ENCODE data around the gene TTF2.
A peak's percentile ranks its signal among the peaks of the same experiment; 100 is the strongest.

Gene TTF2

GRCh38 chr1:117120774-117121588 lies 60.9 kb downstream of the TTF2 start:
- no peak for DNase-seq (ENCODE audit: low read depth, low spot score)
- H3K4me1 ChIP-seq (ENCODE audit: insufficient read depth, insufficient read length): peaks cover 5% of the 10 kb centered on the region
- H3K9me3 ChIP-seq (ENCODE audit: insufficient read depth, low read length): no peaks in the 10 kb centered on the region
- peak overlapping the region; percentile 78 for H3K9ac ChIP-seq (ENCODE audit: insufficient read length, low read depth)
- H3K27me3 ChIP-seq (ENCODE audit: insufficient read depth, insufficient read length): peaks cover 7% of the 10 kb centered on the region
- peaks cover 28% of the 10 kb centered on the region for H3K36me3 ChIP-seq (ENCODE audit: insufficient read depth, insufficient read length, low read length)
- no peak for TF ChIP-seq ZNF274 (IDR thresholded peaks at IDR 0.05; ENCODE audit: low read depth, low read length)
- no peak for TF ChIP-seq SUZ12 (IDR thresholded peaks at IDR 0.05; ENCODE audit: extremely low read depth, insufficient read depth, insufficient read length)
- TF ChIP-seq YY1 (IDR thresholded peaks at IDR 0.05; ENCODE audit: insufficient read depth, insufficient read length): no peak
- peak overlapping the region; percentile 82 for H3K4me3 ChIP-seq (ENCODE audit: insufficient read length, low read depth)

GRCh38 chr1:117121589-117122329 lies 61.6 kb downstream of the TTF2 start, which contains the start of gene TRIM45:
Gene TRIM45, minus strand, starts transcription at chr1:117121749. Its CDS starts 548 bp downstream, at chr1:117121201.
- Histone ChIP-seq H3K9me3 (ENCODE audit: insufficient read depth, low read length) (no peaks in the 10 kb centered on the region), H3K36me3 (ENCODE audit: insufficient read depth, insufficient read length, low read length) (peaks cover 21% of the 10 kb centered on the region), H3K4me3 (ENCODE audit: insufficient read length, low read depth) (peak within 1 kb of the TSS; percentile 82), H3K4me1 (ENCODE audit: insufficient read depth, insufficient read length) (peaks cover 5% of the 10 kb centered on the region), H3K9ac (ENCODE audit: insufficient read length, low read depth) (peak within 1 kb of the TSS; percentile 95), H3K27me3 (ENCODE audit: insufficient read depth, insufficient read length) (peaks cover 7% of the 10 kb centered on the region)
- TF ChIP-seq SUZ12 (IDR thresholded peaks at IDR 0.05; ENCODE audit: extremely low read depth, insufficient read depth, insufficient read length): no peak
- TF ChIP-seq YY1 (IDR thresholded peaks at IDR 0.05; ENCODE audit: insufficient read depth, insufficient read length): no peak
- TF ChIP-seq ZNF274 (IDR thresholded peaks at IDR 0.05; ENCODE audit: low read depth, low read length): no peak
- DNase-seq (ENCODE audit: low read depth, low spot score): peak; percentile 92

- no peak for TF ChIP-seq YY1 (IDR thresholded peaks at IDR 0.05; ENCODE audit: insufficient read depth, insufficient read length)
- no peak for TF ChIP-seq ZNF274 (IDR thresholded peaks at IDR 0.05; ENCODE audit: low read depth, low read length)
- TF ChIP-seq SUZ12 (IDR thresholded peaks at IDR 0.05; ENCODE audit: extremely low read depth, insufficient read depth, insufficient read length): no peak
- H3K4me1 ChIP-seq (ENCODE audit: insufficient read depth, insufficient read length): peaks cover 5% of the 10 kb centered on the region
- DNase-seq (ENCODE audit: low read depth, low spot score): no peak
- H3K4me3 ChIP-seq (ENCODE audit: insufficient read length, low read depth): peak overlapping the region; percentile 82
- peak overlapping the region; percentile 95 for H3K9ac ChIP-seq (ENCODE audit: insufficient read length, low read depth)
- H3K9me3 ChIP-seq (ENCODE audit: insufficient read depth, low read length): no peaks in the 10 kb centered on the region
- peaks cover 14% of the 10 kb centered on the region for H3K36me3 ChIP-seq (ENCODE audit: insufficient read depth, insufficient read length, low read length)
- peaks cover 7% of the 10 kb centered on the region for H3K27me3 ChIP-seq (ENCODE audit: insufficient read depth, insufficient read length)
Measured at GRCh38 chr1:117122330-117123025, 62.4 kb downstream of the TTF2 start.

- H3K9me3 ChIP-seq (ENCODE audit: insufficient read depth, low read length): no peaks in the 10 kb centered on the region
- H3K9ac ChIP-seq (ENCODE audit: insufficient read length, low read depth): no peak overlapping the region
- DNase-seq (ENCODE audit: low read depth, low spot score): no peak
- no peak overlapping the region for H3K4me3 ChIP-seq (ENCODE audit: insufficient read length, low read depth)
- H3K4me1 ChIP-seq (ENCODE audit: insufficient read depth, insufficient read length): peaks cover 5% of the 10 kb centered on the region
- TF ChIP-seq ZNF274 (IDR thresholded peaks at IDR 0.05; ENCODE audit: low read depth, low read length): no peak
- no peak for TF ChIP-seq YY1 (IDR thresholded peaks at IDR 0.05; ENCODE audit: insufficient read depth, insufficient read length)
- TF ChIP-seq SUZ12 (IDR thresholded peaks at IDR 0.05; ENCODE audit: extremely low read depth, insufficient read depth, insufficient read length): no peak
- peaks cover 7% of the 10 kb centered on the region for H3K27me3 ChIP-seq (ENCODE audit: insufficient read depth, insufficient read length)
- peaks cover 6% of the 10 kb centered on the region for H3K36me3 ChIP-seq (ENCODE audit: insufficient read depth, insufficient read length, low read length)
Measured at GRCh38 chr1:117123274-117123673, 63.1 kb downstream of the TTF2 start.

- TF ChIP-seq YY1 (IDR thresholded peaks at IDR 0.05; ENCODE audit: insufficient read depth, insufficient read length) (no peak), ZNF274 (IDR thresholded peaks at IDR 0.05; ENCODE audit: low read depth, low read length) (no peak), SUZ12 (IDR thresholded peaks at IDR 0.05; ENCODE audit: extremely low read depth, insufficient read depth, insufficient read length) (no peak)
- Histone ChIP-seq H3K9me3 (ENCODE audit: insufficient read depth, low read length) (no peaks in the 10 kb centered on the region), H3K4me3 (ENCODE audit: insufficient read length, low read depth) (no peak overlapping the region), H3K27me3 (ENCODE audit: insufficient read depth, insufficient read length) (peaks cover 7% of the 10 kb centered on the region), H3K9ac (ENCODE audit: insufficient read length, low read depth) (no peak overlapping the region), H3K36me3 (ENCODE audit: insufficient read depth, insufficient read length, low read length) (no peaks in the 10 kb centered on the region), H3K4me1 (ENCODE audit: insufficient read depth, insufficient read length) (peaks cover 5% of the 10 kb centered on the region)
- no peak for DNase-seq (ENCODE audit: low read depth, low spot score)
Measured at GRCh38 chr1:117124661-117125060, 64.5 kb downstream of the TTF2 start.

- Histone ChIP-seq H3K27me3 (ENCODE audit: insufficient read depth, insufficient read length) (peaks cover 2% of the 10 kb centered on the region), H3K4me1 (ENCODE audit: insufficient read depth, insufficient read length) (no peaks in the 10 kb centered on the region), H3K36me3 (ENCODE audit: insufficient read depth, insufficient read length, low read length) (no peaks in the 10 kb centered on the region), H3K4me3 (ENCODE audit: insufficient read length, low read depth) (no peak overlapping the region), H3K9me3 (ENCODE audit: insufficient read depth, low read length) (no peaks in the 10 kb centered on the region), H3K9ac (ENCODE audit: insufficient read length, low read depth) (no peak overlapping the region)
- no peak for DNase-seq (ENCODE audit: low read depth, low spot score)
- TF ChIP-seq ZNF274 (IDR thresholded peaks at IDR 0.05; ENCODE audit: low read depth, low read length) (no peak), YY1 (IDR thresholded peaks at IDR 0.05; ENCODE audit: insufficient read depth, insufficient read length) (no peak), SUZ12 (IDR thresholded peaks at IDR 0.05; ENCODE audit: extremely low read depth, insufficient read depth, insufficient read length) (no peak)
Measured at GRCh38 chr1:117127795-117128194, 67.7 kb downstream of the TTF2 start.
